Motor neuron (in vitro differentiated cells): ENCODE results near the gene STIM1. TPM values are rescaled to one million over a fixed set of nuclear protein-coding genes. Genes with fewer than 3 reads are reported as not detected.
A peak's percentile ranks its signal among the peaks of the same experiment; 100 is the strongest.

Experiments used
- ATAC-seq, 8 experiments: fragments of 200-7000 bp; cut with Tn5 transposase; replicated peaks in 6 of 8; 2 replicates each; pipeline ENCODE4 v1.8.0; 2021; ENCODE audit warnings: mild to moderate bottlenecking in 8 of 8, moderate library complexity in 8 of 8
- H3K27ac ChIP-seq, 2 donors: fragments of 250-450 bp; sonication (Bioruptor Pico); 2 replicates each; pipeline ENCODE4 v1.9.0; 2021; ENCODE audit warnings: antibody characterized with exemption in 2 of 2, mild to moderate bottlenecking in 2 of 2, moderate library complexity in 1 of 2
- H3K4me1 ChIP-seq, 2 donors: fragments of 250-450 bp; sonication (Bioruptor Pico); replicated peaks in 1 of 2; 2 replicates each; pipeline ENCODE4 v1.6.1; 2021; ENCODE audit warnings: antibody characterized with exemption in 2 of 2, mild to moderate bottlenecking in 2 of 2, moderate library complexity in 1 of 2
- H3K4me3 ChIP-seq, 5 donors: fragments of 250-450 bp; sonication (Bioruptor Pico); 2 replicates each; pipeline ENCODE4 v1.9.0; 2021; ENCODE audit warnings: antibody characterized with exemption in 5 of 5, mild to moderate bottlenecking in 5 of 5, moderate library complexity in 4 of 5
- WGBS, 10 experiments: fragments of 450-650 bp; shearing (Covaris generic); methylation state at CpG; one replicate each; pipeline ENCODE4 v1.0.0; 2022; 5-methylcytosine and 5-hydroxymethylcytosine counted together
- in situ Hi-C, 9 experiments: fragments of 400-800 bp; cut with MboI; loops; one replicate each; pipeline ENCODE4 v1.15.0; 2021; ENCODE audit warnings: low sequenced_read_pairs in 9 of 9, low pct_unique_long_range_greater_than_20kb in 2 of 9; ENCODE audit not compliant: unreplicated experiment in 9 of 9
- total RNA-seq, 8 experiments: library from RNA; unstranded; fragments of 300-600 nt; gene quantifications; 2 replicates each; pipeline versions ENCODE4 v1.2.3 to v1.2.4, GENCODE V29; 2022

Gene STIM1
- total RNA-seq, 8 experiments from 2014 or later, result 6.2 to 47.3 (median 10.2) TPM

DNA sequence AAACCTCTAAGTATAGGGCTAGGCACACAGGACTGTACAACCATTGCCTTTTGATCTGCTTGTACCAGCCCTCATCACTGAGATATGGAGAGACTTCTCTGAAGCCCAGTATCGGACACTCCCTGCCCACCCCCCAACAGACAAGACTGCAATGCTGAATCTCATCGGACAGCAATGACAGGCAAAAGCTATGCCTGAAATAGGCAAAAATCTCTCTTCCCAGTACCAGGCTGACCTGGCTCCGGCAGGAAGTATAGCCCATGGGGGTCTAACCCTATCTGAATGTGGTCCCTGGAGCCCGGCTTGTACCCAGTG, 21.2 kb upstream of the STIM1 start:
- WGBS, 10 experiments, result 50 to 100% (median 96%) methylated on average over 1 to 4 of the region's 4 CpGs; no CpG with 5 or more reads in 2 of the 10 experiments
- in situ Hi-C loops, result loop anchor here in 1 of 9 experiments (25.0 kb wide), 1 partner anchor 253 kb away; the partner anchor contains the start of gene RRM1
- Histone ChIP-seq H3K27ac (no peak overlapping the region), H3K4me1 (peaks cover 0 to 10% of the 10 kb centered on the region in 2 donors), H3K4me3 (no peak overlapping the region)
- no peak for ATAC-seq

DNA sequence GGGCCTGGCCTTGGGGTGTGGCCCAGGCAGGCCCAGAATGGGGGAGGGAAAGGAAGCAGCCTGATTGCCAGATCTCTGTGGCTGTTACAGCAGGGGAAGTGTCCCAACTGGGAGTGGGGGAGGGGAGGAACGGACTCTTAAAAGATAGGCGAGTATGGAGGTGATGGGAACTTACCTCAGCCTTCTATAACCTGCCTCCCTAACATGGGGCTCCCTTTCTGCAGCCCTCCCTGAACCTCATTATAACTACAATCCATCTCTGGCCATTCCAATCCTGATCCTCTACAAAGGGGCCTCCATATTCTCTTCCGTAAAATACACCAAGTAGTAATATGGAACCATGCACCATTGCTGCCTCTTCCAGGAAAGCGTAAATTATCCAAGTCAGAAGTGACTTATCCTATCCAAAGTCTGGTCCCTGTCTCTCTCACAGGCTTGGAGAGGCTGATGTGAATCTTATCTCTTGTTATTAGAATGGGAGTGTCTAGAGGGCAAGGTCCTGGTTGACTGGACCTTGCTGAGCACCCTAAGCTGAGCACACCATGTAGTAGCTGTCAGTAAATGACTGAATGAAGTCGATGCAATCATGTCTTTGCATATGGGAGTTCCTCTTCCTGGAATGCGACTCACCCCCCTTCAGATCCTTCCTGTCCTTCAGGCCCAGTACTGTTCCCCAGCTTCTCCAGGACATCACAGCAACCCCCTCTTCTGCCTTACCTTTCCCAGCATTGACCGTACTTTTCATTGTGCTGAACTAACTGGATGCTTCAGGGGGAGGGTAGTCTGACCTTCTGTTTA, 20.6 kb upstream of the STIM1 start:
- peak in 3 of 8 experiments; percentile 39 to 69 (median 49) for ATAC-seq
- WGBS, 10 experiments, result 0 to 100% (median 86%) methylated on average over 1 to 3 of the region's 7 CpGs; no CpG with 5 or more reads in 3 of the 10 experiments
- Histone ChIP-seq H3K4me1 (peaks cover 5 to 14% of the 10 kb centered on the region in 2 donors), H3K27ac (no peak overlapping the region), H3K4me3 (no peak overlapping the region)
- in situ Hi-C loops, result loop anchor here in 1 of 9 experiments (25.0 kb wide), 1 partner anchor 252 kb away; the partner anchor contains the start of gene RRM1

DNA sequence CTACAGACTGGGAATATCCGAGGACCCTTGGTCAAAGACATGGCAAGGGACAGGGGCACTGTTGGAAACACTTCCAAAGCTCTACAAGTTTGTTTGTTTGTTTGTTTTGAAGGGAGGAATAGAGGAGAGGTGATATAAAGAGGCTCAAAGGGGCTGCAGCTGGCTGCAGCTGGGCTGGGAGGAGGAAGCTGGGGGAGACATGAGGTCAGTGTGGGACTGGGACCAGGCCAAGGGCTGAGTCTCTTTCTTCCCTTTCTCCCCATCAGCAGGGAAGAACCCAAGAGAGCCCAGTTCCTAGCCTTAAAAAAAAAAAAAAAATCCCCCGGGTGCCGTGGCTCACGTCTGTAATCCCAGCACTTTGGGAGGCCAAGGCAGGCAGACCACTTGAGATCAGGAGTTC, 19.7 kb upstream of the STIM1 start:
- H3K27ac ChIP-seq, result no peak overlapping the region
- peaks cover 8 to 17% of the 10 kb centered on the region in 2 donors for H3K4me1 ChIP-seq
- 0 to 100% (median 95%) methylated on average over 1 to 4 of the region's 4 CpGs; no CpG with 5 or more reads in 6 of the 10 experiments for WGBS, 10 experiments
- in situ Hi-C loops, result loop anchor here in 1 of 9 experiments (25.0 kb wide), 1 partner anchor 252 kb away; the partner anchor contains the start of gene RRM1
- H3K4me3 ChIP-seq, result no peak overlapping the region
- ATAC-seq, result no peak

DNA sequence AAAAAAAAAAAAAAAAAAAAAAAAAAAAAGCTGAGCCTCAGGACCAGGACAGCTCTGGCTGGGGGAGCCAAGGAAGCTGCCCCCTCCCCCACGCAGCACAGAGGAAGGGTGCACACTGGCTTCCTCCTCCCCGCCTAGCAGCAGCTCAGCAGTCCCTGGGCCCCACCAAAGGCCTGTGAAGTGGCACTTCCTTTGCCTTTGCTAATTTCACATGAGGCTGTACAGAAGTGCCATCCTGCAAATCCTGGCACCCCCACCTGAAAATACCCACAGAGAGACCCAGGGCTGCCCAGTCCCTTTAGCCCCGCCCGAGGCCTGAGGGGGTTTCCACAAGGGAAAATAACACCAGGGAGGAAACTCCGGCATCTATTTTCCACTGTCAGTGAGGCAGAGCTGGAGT, 18.6 kb upstream of the STIM1 start:
- Histone ChIP-seq H3K4me3 (no peak overlapping the region), H3K27ac (no peak overlapping the region), H3K4me1 (peaks cover 8 to 20% of the 10 kb centered on the region in 2 donors)
- in situ Hi-C loops, result loop anchor here in 1 of 9 experiments (25.0 kb wide), 1 partner anchor 250 kb away; the partner anchor contains the start of gene RRM1
- WGBS, 10 experiments, result 73 to 100% (median 90%) methylated on average over 1 to 3 of the region's 5 CpGs; no CpG with 5 or more reads in 5 of the 10 experiments
- ATAC-seq, result no peak

DNA sequence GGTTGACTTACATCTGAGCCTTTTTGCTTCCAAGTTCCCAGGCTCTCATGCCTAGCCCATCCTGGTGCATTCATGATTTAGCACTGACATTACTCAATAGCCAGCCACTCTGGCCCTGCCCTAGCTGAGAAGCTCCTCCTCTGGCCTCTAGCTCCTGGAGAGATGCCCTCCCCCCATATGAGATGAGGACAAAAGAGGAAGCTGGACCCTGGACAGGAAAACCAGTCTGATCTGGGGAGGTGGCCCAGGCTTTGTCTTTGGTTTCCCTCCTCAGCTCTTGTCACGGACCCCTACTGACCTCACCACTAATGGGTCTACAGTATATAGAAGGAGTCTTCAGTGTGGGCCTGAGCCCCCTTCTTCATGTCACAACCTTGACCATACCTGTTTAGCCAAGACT, 17.7 kb upstream of the STIM1 start:
- H3K4me3 ChIP-seq, result no peak overlapping the region
- WGBS, 10 experiments, result 60 to 100% methylated on average over 1 of the region's 1 CpG; no CpG with 5 or more reads in 8 of the 10 experiments
- peak in 2 of 8 experiments; percentile 4 to 8 for ATAC-seq
- in situ Hi-C loops, result loop anchor here in 1 of 9 experiments (25.0 kb wide), 1 partner anchor 250 kb away; the partner anchor contains the start of gene RRM1
- no peak overlapping the region for H3K27ac ChIP-seq
- peaks cover 8 to 22% of the 10 kb centered on the region in 2 donors for H3K4me1 ChIP-seq

DNA sequence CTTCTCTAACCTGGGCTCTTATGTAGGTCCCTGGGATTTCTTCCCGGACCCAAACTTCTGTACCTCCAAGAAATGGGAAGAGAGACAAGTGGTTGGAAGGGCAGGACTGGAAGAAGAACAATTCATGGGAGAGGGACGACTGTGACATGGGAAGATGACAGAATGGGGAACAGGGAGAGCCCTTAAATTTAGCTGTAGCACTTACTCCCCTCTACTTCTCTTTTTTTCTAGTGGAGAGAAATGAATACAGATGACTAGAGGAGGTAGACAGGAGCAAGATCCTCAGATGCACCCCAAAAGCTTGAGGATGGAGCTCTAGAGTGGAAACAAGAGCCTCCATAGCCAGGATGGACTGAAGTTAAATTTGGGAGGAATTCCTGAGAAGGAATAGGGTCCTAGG, 17.0 kb upstream of the STIM1 start:
- no peak overlapping the region for H3K27ac ChIP-seq
- ATAC-seq, result no peak
- H3K4me3 ChIP-seq, result no peak overlapping the region
- 50 to 100% (median 86%) methylated on average over 1 to 2 of the region's 2 CpGs; no CpG with 5 or more reads in 1 of the 10 experiments for WGBS, 10 experiments
- in situ Hi-C loops, result loop anchor here in 1 of 9 experiments (25.0 kb wide), 1 partner anchor 249 kb away; the partner anchor contains the start of gene RRM1
- peaks cover 8 to 22% of the 10 kb centered on the region in 2 donors for H3K4me1 ChIP-seq

DNA sequence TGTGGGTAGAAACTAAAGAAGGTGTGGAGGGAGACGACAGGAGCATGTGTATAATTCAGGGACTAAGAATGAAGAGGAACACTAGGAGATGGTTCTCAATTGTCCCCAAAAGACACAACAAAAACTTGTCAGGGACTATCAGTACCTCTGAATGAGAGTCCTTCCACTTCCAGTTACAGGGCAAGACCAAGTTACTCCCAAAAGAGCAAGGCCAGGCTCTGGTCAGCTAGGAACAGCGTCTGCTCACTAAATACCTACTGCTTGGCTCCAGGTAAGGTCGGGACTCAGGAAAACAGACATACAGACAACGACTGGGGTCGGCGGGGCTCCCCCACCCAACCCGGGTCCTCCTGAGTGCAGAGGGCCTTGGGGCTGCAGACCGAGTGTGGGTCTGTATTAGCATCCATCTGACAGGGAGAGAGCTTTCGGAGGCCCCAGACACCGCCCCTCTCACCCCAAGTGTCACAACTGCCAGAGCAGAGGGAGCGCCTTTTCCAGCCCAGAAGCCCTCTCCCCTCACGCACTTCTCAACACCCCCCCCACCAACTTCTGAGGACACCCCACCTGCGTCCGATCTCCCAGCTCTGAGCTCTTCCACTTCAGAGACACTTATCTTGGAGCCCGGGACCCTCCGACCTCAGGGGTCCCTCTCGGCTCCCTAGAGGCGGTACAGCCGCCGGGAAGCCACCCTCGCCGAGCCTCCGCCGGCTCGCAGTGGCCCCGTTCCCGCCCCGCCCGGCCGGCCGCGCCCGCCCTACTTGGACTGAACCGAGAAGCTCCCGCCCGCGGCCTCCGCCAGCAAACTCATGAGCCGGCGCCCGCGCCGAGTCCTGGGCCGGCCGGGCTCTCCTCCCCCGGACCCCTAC, 15.2 kb upstream of the STIM1 start:
- peak; percentile 5 to 65 (median 50) for ATAC-seq
- 0 to 50% (median 25%) methylated on average over 1 to 2 of the region's 46 CpGs; no CpG with 5 or more reads in 7 of the 10 experiments for WGBS, 10 experiments
- H3K4me1 ChIP-seq, result peaks cover 8 to 22% of the 10 kb centered on the region in 2 donors
- peak overlapping the region in 1 of 2 donors; percentile 86 for H3K27ac ChIP-seq
- H3K4me3 ChIP-seq, result peak overlapping the region; percentile 58 to 95 (median 92)
- in situ Hi-C loops, result loop anchor here in 3 of 9 experiments (10.0 to 25.0 kb wide), 2 partner anchors 235 to 247 kb away; partner anchors contain the start of gene RRM1 (in 1 of the 3)

DNA sequence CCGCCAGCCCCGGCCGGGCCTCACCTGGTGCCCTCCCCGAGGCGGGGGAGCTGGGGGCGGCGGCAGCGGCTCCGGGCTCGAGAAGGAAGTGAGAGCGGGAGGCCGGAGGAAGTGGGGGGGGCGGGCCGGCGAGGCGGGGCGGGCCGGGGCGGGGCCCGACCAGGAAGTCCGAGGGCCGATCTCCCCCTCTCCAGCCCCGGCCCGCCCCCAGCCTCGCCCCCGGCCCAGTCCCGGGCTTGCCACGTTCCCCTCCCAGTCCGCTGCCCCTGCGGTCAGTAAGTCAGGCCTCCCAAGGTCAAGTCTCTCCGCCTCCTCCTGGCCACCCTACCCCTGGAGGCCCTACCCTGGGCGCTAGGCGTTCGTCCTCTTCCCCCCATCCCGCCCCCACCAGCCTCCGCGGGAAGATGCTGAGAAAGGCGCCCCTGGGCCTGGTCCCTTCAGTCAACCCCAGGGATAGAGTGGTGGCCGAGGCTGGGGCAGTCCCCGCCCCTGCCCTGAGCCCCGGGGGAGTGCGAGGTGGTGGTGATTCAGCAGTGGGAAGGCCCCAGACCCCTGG, 14.5 kb upstream of the STIM1 start, which contains the start of gene RHOG:
TSS of gene RHOG (minus strand) at position 90 of the 556 bp plus-strand sequence. CDS start 12,821 bp downstream, outside the sequence.
- Histone ChIP-seq H3K4me1 (peaks cover 8 to 22% of the 10 kb centered on the region in 2 donors), H3K27ac (peak within 1 kb of the TSS; percentile 38 to 86), H3K4me3 (peak within 1 kb of the TSS; percentile 58 to 95 (median 92))
- ATAC-seq, result peak; percentile 57 to 80 (median 78)
- 0% methylated on average over 1 of the region's 42 CpGs; no CpG with 5 or more reads in 9 of the 10 experiments for WGBS, 10 experiments
- in situ Hi-C loops, result loop anchor here in 3 of 9 experiments (10.0 to 25.0 kb wide), 2 partner anchors 234 to 246 kb away; partner anchors contain the start of gene RRM1 (in 1 of the 3)

DNA sequence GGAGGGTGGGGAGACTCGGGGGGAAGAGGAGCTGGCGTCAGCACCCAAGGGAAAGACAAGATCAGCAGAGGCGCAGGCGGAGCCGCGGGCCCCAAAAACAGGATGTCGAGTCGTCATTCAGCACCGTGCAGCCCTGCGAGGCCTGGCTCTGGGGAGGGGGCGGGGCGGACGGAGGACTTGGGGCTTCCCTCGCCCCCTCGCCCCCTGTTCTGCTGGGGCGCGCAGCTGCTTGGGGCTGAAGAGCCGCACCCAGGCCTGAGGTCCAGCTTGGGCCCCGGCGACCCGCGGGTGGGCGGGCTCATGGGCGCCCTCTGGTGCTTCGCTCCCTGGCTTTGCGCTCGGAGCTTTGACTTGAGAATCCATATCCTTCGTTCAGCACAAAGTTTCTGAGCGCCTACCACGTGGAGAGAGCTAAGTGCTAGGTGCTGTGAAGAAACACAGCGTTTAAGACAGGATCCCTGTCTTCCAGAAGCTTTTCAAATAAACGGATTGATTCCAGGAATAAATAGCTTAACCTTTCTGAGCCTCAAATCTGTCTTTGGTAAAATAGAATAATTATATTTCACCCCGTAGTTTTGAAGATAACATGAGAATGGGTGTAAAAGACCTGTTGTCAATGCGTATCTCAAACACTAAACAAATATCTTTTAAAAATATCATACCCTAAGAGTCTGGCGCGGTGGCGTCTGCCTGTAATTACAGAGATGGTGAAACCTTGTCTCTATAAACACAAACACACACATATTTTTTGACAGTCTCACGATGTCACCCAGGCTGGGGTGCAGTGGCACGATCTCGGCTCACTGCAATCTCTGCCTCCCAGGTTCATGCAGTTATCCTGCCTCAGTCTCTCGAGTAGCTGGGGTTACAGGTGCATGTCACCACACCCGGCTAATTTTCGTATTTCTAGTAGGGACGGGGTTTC, 13.8 kb upstream of the STIM1 start:
- in situ Hi-C loops, result loop anchor here in 3 of 9 experiments (10.0 to 25.0 kb wide), 2 partner anchors 233 to 246 kb away; partner anchors contain the start of gene RRM1 (in 1 of the 3)
- peak; percentile 50 to 74 (median 71) for ATAC-seq
- H3K4me3 ChIP-seq, result peak overlapping the region; percentile 58 to 95 (median 92)
- peaks cover 8 to 22% of the 10 kb centered on the region in 2 donors for H3K4me1 ChIP-seq
- peak overlapping the region; percentile 38 to 86 for H3K27ac ChIP-seq
- 34 to 100% (median 65%) methylated on average over 3 to 17 of the region's 44 CpGs for WGBS, 10 experiments

DNA sequence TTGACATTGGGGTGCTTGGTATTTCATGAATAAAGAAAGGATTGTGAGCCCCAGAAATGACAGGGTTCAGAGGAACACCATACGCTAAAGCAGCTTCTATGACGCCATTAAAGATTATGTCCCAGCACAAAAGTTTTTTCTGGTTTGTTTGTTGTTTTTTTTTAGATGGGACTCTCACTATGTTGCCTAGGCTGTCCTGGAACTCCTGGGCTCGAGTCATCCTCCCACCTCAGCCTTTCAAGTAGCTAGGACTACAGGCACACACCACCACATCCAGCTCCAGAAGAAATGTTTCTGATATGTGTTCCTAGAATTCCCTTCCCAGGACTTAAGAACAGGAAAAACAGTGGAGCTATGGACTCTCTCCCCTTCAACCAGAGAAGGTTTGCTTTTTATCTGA, 12.1 kb upstream of the STIM1 start:
- peaks cover 8 to 12% of the 10 kb centered on the region in 2 donors for H3K4me1 ChIP-seq
- in situ Hi-C loops, result loop anchor here in 3 of 9 experiments (10.0 to 25.0 kb wide), 2 partner anchors 231 to 244 kb away; partner anchors contain the start of gene RRM1 (in 1 of the 3)
- 62 to 100% (median 91%) methylated on average over 1 to 3 of the region's 3 CpGs; no CpG with 5 or more reads in 2 of the 10 experiments for WGBS, 10 experiments
- H3K27ac ChIP-seq, result no peak overlapping the region
- ATAC-seq, result no peak
- no peak overlapping the region for H3K4me3 ChIP-seq

DNA sequence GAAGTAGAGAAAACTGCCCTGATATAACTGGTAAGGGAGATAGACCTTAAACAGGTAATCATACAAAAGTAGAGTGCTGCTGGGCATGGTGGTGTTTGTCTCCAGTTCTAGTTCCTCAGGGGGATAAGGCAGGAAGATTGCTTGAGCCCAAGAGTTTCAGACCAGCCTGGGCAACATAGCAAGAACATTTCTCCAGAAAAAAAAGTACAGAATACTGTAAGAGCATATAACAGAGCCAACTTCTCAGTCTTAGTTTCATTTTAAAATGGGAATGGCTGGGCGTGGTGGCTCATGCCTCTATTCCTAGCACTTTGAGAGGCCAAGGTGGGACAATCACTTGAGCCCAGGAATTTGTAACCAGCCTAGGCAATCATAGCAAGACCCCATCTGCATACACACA, 10.2 kb upstream of the STIM1 start:
- 71 to 91% (median 88%) methylated on average over 1 of the region's 1 CpG; no CpG with 5 or more reads in 7 of the 10 experiments for whole genome bisulfite sequencing, 10 experiments

More for the DNA sequence above, 10.2 kb upstream of the STIM1 start:
- in situ Hi-C loops, result loop anchor here in 4 of 9 experiments (5.0 to 25.0 kb wide), 3 partner anchors 227 to 242 kb away; partner anchors contain the start of gene RRM1 (in 1 of the 4)
- no peak overlapping the region for H3K27ac ChIP-seq
- no peak overlapping the region for H3K4me3 ChIP-seq
- no peak for ATAC-seq
- peaks cover 0 to 5% of the 10 kb centered on the region in 2 donors for H3K4me1 ChIP-seq
